ENCODE measurements around the gene ZCCHC7. TPM values are rescaled to one million over a fixed set of nuclear protein-coding genes. Genes with fewer than 3 reads are reported as not detected.
"Not testable (repeated sequence)": the region's sequence is repeated elsewhere in the genome, so short reads cannot be mapped to it uniquely, and the experiment has no call there.

The ZCCHC7 gene
- total RNA-seq, 1 donor from 2014 or later: 11.3 TPM

DNA sequence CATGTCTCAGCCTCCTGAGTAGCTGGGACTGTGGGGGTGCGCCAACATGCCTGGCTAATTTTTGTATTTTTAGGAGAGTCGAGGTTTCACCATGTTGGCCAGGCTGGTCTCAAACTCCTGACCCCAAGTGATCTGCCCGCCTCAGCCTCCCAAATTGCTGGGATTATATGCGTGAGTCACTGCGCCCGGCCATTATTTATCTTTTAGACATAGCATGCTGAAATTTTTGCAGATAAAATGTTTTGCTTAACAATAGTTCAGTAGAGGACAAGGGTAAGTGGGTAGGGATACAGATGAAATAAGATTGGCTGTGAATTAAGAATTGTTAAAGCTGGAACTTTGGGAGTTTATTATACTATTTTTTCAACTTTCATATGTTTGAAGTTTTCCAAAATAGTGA, 151.3 kb downstream of the ZCCHC7 start:
- DNase-seq (ENCODE audit: low spot score): no peak
- intact Hi-C loops (cut with DNase I): no loop called here

DNA sequence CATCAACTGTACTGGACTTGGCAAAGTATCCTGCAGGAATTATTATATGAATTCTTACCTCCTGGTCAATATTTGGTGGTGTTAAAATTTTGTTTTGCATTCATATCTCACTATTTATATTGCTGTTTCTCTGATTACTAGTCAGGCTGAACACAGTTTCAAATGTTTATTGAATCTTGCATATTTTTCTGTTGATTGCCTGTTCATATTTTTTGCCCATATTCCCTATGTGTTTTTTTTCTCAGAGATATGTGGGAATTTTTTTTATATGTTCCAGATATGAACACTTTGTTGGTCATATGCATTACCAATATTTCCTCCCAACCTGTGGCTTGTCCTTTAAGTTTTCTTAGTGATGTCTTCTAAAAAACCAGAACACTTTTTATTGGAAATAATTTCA, 153.2 kb downstream of the ZCCHC7 start:
- intact Hi-C loops (cut with DNase I): no loop called here
- no peak for DNase-seq (ENCODE audit: low spot score)

DNA sequence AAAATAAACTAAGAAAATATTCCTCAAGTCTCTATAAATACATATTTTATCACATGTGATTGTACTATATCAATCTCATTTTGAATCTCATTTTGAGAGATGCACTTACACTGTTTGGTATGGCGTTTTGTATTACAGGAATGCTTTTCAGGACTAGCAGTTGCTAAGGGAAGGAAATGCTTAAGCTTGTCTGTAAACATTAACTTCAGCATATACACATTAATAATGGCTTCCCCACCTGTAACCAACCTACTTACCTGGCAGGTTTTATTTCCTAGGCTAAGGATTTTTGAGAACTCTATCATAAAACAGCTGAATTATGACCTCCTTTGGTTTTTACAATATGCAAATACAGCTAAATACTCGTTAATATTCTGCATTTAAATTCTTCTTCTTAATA, 161.2 kb downstream of the ZCCHC7 start:
- DNase-seq (ENCODE audit: low spot score): no peak
- intact Hi-C loops (cut with DNase I): no loop called here

DNA sequence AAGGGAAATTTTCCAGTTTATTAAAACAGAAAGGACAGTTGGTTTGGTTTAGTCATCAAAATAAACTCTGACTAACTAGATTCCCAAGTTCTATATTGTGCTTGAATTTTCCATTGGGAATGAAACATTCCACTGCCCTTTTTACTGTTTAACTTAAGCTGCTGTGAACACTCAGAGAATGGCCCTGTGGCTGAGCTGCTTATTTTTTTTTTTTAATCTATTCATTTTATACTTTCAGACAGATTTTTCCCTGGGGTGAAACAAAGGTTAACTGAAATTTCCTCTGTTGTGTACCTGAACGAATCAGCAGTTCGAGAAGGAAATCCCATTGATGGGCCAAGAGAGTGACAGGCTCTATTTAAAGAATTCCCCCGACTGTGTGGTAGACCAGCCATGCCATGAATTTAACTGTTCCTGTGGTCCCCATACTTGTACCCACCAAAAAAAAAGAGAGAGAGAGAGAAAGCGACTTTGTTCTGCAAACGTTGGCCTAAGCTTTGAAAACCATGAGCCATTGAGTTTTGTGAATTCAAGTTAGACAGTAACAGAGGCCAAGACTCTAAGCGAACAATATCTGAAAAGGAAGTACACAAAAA, 163.5 kb downstream of the ZCCHC7 start:
- DNase-seq (ENCODE audit: low spot score): no peak
- intact Hi-C loops (cut with DNase I): no loop called here

DNA sequence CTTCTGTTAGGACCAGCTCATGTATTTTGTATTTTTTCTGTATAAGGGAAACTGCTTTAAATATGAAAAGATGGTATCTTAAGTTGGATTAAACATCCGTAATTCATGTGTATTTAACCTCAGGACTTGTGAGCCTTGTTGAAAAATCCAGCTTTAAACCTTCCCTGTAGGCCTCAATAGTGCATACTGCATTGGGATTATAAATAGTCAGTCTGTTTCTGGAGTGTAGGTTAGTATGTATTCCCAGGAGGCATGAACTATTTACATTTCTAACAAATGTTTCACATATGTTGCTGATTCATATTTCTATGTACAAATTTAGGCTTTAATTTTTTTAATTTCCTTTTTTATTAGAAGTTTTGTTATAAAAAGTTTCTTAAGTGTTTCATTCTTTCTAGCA, 164.3 kb downstream of the ZCCHC7 start:
- DNase-seq (ENCODE audit: low spot score): no peak
- intact Hi-C loops (cut with DNase I): no loop called here

DNA sequence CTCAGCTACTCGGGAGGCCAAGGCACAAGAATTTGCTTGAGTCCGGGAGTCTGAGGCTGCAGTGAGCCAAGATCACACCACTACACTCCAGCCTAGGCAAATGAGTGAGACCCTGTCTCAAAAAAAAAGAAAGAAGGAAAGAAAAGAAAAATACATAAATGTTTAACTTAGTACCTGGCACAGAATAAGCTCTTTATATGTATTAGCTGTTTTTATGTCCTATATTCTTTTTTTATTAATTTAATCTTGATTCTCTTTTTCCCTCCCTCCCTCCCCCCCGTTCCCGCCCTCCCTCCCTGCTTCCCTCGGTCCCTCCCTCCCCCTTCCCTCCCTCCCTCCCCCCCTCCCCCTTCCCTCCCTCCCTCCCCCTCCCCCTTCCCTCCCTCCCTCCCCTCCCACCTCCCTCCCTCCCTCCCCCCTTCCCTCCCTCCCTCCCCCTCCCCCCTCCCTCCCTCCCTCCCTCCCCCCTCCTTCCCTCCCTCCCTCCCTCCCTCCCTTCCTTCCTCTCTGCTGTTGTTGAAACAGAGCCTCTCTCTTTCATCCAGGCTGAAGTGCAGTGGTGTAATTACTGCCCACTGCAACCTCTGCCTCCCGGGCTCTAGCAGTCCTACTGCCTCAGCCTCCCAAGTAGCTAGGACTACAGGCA, 166.3 kb downstream of the ZCCHC7 start:
- intact Hi-C loops (cut with DNase I): no loop called here
- DNase-seq (ENCODE audit: low spot score): no peak

DNA sequence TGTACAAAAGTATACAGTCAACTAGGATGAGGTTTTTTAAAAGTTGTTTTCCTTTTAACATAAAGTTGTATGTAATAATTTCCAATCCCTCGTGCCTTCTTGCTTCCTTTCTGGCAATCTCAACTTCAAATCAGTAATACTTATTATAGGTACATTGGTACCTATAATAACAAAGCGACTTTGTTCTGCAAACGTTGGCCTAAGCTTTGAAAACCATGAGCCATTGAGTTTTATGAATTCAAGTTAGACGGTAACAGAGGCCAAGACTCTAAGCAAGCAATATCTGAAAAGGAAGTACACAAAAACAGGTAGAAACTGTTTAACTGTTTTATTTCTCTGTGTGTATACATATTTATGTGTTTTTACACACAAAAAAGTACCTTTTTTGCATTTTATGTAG, 166.9 kb downstream of the ZCCHC7 start:
- DNase-seq (ENCODE audit: low spot score): no peak
- intact Hi-C loops (cut with DNase I): no loop called here

DNA sequence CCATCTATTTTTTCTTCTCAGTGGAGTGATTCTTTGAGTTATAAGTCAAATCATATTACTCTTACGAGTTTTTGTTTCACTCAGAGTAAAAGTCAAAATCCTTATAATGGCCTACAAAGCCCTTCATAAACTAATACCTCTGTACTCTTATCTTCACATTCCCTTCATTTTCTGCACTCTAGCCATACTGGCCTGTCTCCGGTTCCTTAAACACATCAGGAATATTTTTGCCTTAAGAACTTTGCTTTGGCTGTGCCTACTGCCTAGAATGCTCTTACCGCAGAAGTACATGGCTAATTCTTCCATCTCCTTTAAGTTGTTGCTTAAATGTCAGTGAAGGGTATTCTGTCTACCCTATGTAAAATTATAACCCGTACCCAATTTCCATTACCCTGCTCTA, 169.3 kb downstream of the ZCCHC7 start:
- DNase-seq (ENCODE audit: low spot score): no peak
- intact Hi-C loops (cut with DNase I): loop anchor here (10.0 kb wide), 1 partner anchor 75 kb away; no protein-coding TSS in a partner anchor

DNA sequence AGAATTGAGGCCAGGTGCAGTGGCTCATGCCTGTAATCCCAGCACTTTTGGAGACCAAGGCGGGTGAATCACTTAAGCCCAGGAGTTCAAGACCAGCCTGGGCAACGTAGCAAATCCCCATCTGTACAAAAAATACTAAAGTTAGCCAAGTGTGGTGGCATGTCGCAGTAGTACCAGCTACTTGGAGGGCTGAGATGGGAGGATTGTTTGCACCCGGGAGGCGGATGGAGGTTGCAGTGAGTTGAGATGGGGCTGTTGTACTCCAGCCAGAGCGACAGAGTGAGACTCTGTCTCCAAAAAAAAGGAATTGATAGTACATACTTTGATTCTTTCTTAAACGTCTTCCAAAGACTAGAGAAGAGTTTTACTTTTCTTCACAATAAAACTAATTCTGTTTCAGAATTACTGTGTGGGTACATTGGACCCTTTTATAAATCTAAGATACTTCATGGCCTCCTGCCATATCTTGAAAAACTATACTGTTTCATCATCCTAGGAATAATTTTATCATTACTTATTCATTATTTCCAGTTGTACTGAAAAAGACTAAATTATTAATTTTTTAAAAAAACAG, 170.1 kb downstream of the ZCCHC7 start:
- intact Hi-C loops (cut with DNase I): loop anchor here (10.0 kb wide), 1 partner anchor 76 kb away; no protein-coding TSS in a partner anchor
- no peak for DNase-seq (ENCODE audit: low spot score)

DNA sequence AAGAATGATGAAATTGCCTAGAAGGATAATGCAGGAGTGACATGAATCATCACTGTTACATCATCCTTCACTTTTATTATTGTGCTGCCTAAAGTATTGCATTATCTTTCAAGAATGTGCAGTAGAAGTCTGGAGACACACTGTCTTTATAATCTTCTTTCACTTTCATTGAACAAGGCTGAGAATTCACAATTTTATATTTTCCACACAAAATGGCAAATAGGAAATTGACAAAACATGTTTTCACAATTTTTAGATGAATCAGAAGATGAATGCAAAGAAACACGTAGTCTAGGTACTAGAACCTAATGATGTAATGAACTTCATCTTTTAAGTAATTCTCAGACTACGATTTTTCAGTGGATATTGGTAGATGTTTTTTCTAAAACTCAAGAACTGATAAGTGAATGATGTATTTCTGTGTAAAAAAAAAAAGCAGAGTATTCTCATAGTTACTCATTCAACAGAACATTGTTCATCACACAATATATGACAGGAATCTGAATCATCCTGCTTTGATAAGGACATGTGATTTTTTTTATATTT, 170.6 kb downstream of the ZCCHC7 start:
- intact Hi-C loops (cut with DNase I): loop anchor here (10.0 kb wide), 1 partner anchor 76 kb away; no protein-coding TSS in a partner anchor
- no peak for DNase-seq (ENCODE audit: low spot score)

DNA sequence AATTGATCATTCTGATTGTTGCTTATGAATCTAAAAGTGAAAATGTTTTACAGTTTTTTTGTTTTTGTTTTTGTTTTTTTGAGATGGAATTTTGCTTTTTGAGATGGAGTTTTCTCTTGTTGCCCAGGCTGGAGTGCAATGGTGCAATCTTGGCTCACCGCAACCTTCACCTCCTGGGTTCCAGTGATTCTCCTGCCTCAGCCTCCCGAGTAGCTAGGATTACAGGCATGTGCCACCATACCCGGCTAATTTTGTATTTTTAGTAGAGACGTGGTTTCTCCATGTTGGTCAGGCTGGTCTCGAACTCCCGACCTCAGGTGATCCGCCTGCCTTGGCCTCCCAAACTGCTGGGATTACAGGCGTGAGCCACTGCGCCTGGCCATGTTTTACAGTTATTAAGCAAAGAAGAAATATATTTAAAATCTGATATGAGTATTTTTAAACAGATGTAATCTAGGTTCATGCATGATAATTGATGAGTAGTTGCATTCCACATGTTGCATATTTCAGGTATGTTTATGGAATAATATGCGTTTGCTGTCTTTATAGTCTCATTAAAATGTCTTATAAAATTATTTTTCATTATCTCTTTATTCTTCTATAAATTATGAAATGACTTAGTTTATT, 171.4 kb downstream of the ZCCHC7 start:
- not testable (repeated sequence) for DNase-seq (ENCODE audit: low spot score)
- intact Hi-C loops (cut with DNase I): loop anchor here (10.0 kb wide), 1 partner anchor 77 kb away; no protein-coding TSS in a partner anchor

DNA sequence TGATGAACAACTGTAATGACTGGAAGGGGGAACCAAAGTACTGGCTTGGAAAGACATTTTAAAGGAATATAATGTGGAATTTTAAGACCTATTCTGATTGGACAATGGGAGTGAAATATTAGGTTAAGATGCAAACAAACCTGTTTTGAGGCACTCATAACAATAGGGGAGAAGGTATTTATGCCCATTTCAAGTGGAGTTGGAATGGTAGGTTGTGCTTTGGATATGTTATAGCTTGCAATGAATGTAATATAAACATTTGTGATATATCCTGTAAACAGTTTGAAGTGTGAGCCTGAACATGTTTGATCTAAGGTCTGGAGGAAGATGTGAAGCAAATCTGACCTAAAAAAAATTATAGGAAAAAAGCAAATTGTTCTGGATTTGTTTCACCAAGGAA, 172.5 kb downstream of the ZCCHC7 start:
- intact Hi-C loops (cut with DNase I): loop anchor here (10.0 kb wide), 1 partner anchor 78 kb away; no protein-coding TSS in a partner anchor

DNA sequence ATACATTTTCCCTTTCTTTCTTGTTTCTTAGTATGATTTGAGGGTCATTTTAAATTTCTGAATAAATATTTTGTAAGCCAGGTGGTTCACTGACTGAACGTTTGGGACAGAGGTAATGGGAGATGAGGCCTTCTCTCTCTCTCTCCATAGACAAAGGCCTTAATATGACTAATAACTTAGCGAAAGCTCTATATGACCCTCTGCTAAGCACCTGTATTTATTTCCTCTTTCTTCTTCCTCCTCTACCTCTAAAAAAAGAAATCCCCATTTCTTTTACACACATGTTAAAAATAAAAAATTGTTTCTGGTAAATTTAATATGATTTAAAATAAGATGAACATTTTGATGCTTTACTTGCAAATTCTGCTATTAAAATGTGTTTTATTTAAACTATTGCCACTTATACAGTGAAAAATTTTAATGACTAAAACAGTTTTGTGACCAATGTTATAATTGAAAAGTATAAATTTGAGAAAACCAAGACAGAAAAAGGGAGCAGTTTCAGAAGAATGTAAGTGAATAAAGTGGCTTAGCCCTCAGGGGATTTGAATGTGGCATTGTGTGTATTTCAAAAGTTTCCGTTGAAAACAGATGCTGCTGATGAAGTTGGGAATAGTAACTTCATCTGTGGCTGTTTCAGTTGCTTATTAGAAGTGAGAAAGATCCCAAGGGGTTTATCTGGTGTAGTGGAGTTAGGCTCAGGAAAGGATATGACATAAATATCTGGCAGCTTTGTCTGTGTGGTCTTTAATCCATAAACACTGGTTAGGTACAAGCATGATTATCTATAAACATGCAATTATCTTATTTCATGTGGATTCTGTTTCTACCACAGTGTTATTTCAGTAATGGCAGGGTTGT, 173.5 kb downstream of the ZCCHC7 start:
- no peak for DNase-seq (ENCODE audit: low spot score)
- intact Hi-C loops (cut with DNase I): loop anchor here (10.0 kb wide), 1 partner anchor 79 kb away; no protein-coding TSS in a partner anchor

More for the DNA sequence above, 172.5 kb downstream of the ZCCHC7 start:
- DNase-seq (ENCODE audit: low spot score): no peak

DNA sequence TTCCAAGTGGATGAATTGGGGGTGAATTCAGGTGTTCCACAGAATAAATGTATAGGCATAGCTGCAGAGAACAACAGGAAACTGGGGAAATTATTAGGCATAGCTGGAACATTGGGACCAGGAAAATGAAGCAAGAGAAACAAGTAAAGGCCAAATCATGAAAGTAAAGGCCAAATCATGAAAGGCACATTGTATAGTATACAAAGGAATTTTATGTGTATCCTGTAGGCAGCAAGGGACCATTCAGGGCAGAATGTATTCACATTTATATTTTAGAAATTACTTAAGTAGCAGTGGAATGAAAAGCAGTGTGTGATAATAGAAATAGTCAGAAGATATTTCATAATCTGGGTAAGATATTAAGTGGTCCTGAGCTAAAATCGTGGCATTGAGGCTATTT, 174.8 kb downstream of the ZCCHC7 start:
- no peak for DNase-seq (ENCODE audit: low spot score)
- intact Hi-C loops (cut with DNase I): loop anchor here (10.0 kb wide), 1 partner anchor 80 kb away; no protein-coding TSS in a partner anchor

DNA sequence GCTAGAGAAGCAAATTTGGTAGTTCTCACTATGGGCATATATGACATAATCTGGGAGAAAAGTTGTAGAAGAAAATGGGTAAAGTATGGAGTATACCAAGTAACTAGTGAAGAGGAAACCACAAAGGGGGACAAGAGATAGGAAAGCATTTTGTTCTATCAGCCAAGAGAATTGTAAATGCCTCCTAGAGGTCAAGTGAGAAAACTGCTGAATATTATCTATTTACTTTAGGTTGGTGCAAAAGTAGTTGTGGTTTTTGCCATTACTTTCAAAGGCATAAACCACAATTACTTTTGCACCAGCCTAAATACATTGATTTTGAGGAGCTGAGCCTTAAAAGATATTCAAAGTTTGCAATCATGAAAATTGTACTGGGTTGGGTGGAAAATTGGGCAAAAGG, 175.4 kb downstream of the ZCCHC7 start:
- intact Hi-C loops (cut with DNase I): loop anchor here (10.0 kb wide), 1 partner anchor 81 kb away; no protein-coding TSS in a partner anchor
- DNase-seq (ENCODE audit: low spot score): no peak

DNA sequence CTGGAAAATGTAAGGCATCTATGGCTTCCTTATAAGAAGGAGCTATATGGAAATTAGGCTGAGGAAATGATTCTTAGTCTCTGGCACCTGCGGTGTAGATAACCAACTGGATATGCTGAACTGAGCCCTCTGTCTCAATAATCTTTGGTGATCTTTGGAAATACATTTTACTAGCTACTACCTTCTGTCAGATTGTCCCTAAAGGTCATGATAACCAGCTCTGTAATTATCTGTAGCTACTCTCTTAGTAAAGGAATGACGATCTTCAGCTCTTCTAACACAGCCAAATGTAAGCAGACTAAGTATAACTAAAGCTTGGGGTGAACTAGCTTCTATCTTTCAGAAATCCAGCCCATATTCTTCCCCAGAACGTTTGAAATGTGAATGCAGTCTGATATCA, 177.2 kb downstream of the ZCCHC7 start:
- DNase-seq (ENCODE audit: low spot score): no peak
- intact Hi-C loops (cut with DNase I): loop anchor here (10.0 kb wide), 1 partner anchor 83 kb away; no protein-coding TSS in a partner anchor

DNA sequence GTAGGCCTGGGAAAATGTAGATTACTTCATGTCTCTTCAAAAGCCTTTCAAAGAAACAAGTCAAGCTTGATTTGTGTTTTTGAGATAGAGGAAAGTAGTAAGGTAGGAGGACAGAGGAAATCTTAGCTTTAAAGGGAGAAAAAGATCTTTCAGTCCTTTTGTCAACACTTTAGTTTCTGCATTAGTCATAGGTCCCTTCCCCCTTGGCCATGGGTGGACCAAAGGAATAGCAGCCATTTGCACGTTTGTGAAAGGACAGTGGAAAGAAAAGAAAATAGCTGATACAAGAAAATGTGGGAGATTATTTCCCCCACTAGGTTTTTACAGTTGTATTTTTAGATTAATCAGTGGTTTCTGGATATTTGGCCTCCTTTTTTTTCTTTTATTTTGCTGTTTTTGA, 180.2 kb downstream of the ZCCHC7 start:
- DNase-seq (ENCODE audit: low spot score): no peak
- intact Hi-C loops (cut with DNase I): no loop called here

DNA sequence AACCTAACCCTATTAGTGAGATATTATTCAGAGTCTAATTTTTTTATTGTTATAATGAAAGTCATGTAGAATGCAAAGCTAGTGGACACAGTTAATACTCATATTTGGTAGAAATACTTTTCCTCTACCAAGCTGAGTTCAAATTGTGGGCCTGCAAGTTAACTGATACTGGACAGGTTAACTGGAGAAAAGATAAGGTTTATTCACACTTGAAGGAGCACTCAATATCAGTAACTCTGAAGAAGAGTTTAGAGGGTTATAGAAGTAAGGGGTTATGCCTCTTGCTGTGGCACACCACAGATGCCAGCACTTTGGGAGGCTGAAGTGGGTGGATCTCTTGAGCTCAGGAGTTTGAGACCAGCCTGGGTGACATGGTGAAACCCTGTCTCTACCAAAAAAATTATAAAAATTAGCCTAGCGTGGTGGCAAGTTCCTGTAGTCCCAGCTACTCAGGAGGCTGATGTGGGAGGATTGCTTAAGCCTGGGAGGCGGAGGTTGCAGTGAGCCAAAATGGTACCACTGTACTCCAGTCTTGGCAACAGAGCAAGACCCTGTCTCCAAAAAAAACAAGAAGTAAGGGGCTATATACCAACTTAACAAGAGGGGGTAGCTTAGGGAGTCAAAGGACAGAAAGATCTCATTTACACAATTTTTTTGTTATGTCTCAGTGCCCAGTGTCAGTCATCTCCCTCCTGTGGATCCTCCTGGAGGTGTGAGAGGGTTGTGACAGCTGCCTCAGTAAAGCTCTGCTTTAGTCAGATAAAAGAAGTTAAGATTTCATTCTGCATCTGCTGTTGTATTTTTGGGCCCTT, 180.9 kb downstream of the ZCCHC7 start:
- intact Hi-C loops (cut with DNase I): no loop called here

More for the DNA sequence above, 180.9 kb downstream of the ZCCHC7 start:
- DNase-seq (ENCODE audit: low spot score): no peak

Measured in cardiac septum (tissue), 1 donor.